Esophagus squamous epithelium (tissue), 4 donors: ENCODE results near the gene CLDN24.

ENCODE experiments used
- CTCF ChIP-seq, 6 experiments: fragments of 450-650 bp in 4 of 6; fragments of 200-600 bp in 2 of 6; sonication (generic) in 2 of 6; IDR thresholded peaks; one replicate each; pipeline ENCODE4 v1.5.1; 2016 to 2019; ENCODE audit warnings: antibody characterized with exemption in 6 of 6, mild to moderate bottlenecking in 4 of 6, moderate library complexity in 4 of 6
- POLR2A ChIP-seq, 4 donors: fragments of 450-650 bp; IDR thresholded peaks; one replicate each; pipeline ENCODE4 v1.6.1; 2017; ENCODE audit warnings: antibody characterized with exemption in 4 of 4, mild to moderate bottlenecking in 4 of 4, moderate library complexity in 3 of 4

GRCh38 chr4:183287309-183287659 lies 34.9 kb downstream of the CLDN24 start:
- TF ChIP-seq CTCF (IDR thresholded peaks at IDR 0.05) (no peak), POLR2A (IDR thresholded peaks at IDR 0.05) (no peak)
